GM23248 (cell line): ENCODE data around the gene TARS1.

Experiments used
- EZH2 ChIP-seq: fragments of 200-600 bp; sonication (generic); IDR thresholded peaks from 2 replicates; pipeline ENCODE4 v1.6.1; 2018; ENCODE audit warnings: antibody characterized with exemption, mild to moderate bottlenecking; ENCODE audit not compliant: insufficient read depth, poor library complexity, severe bottlenecking
- EZH2phosphoT487 ChIP-seq: fragments of 200-600 bp; sonication (generic); IDR thresholded peaks from 2 replicates; pipeline ENCODE4 v1.6.1; 2018; ENCODE audit warnings: antibody characterized with exemption, moderate library complexity, mild to moderate bottlenecking, low read depth; ENCODE audit not compliant: insufficient read depth

GRCh38 chr5:33477816-33478215, 37.1 kb downstream of the TARS1 start:
- no peak for TF ChIP-seq EZH2
- no peak for TF ChIP-seq EZH2phosphoT487
